Measurements from ENCODE around the gene STARD3.

Gene STARD3

GRCh38 chr17:39621523-39622379 lies 15.2 kb upstream of the STARD3 start:
- DNase-seq = peak; percentile 65 to 89 (median 68)

DNA sequence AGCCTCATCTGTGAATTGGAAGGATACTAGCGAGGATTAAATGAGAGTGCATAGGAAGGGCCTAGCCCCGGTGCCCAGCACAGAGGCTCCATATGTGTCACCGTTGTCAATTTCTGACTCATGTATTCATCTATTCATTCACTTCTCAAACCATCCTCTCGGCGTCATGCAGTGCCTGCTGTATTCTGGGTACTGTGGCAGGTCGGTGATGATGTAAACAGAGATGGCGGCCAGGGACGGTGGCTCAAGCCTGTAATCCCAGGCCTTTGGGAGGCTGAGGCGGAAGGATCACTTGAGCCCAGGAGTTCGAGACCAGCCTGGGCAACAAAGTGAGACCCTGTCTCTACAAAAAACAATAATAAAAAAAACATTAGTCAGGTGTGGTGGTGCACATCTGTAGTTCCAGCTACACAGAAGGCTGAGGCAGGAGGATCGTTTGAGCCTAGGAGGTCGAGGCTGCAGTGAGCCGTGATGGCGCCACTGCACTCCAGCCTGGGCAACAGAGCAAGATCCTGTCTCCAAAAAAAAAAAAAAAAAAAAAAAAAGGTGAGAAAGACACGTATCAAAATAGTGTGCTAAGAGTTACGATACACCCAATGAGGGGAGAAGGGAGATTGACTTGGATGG lies 14.5 kb upstream of the STARD3 start:
- DNase-seq = peak in 1 of 4 experiments; percentile 24

GRCh38 chr17:39623356-39623950 lies 13.5 kb upstream of the STARD3 start:
- peak; percentile 69 to 81 (median 72) for DNase-seq

GRCh38 chr17:39624313-39624712 lies 12.6 kb upstream of the STARD3 start:
- DNase-seq = no peak

DNA sequence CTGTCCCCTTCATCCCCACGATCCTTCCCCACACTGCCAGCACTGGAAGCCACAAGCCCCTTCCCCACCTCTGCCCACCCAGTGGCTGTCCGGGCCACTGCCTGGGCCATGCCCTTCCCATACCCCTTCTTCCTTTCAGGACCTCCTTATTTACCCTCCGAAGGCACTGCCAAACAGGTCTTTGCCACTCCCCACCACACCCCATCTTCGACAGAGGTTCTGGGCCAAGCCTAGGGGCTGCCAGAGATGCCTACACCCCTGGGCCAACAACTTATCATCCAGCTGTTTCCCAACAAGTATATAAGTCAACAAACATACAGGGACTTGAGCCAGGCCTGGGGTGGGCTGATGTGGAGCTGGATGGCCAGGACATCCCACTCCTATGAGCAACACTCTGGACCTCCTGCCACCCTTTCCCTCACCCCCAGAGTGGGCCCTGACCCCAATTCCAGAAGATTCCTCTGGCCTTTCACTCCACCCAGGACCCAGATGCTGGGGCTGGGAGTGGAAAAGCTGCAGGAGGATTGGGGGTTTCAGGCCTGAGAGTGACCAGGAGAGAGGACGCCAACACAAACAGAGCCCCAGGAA lies 11.7 kb upstream of the STARD3 start:
- DNase-seq = no peak

- DNase-seq = no peak
These were observed 10.5 kb upstream of the STARD3 start, which contains the start of gene PPP1R1B for GRCh38 chr17:39626171-39627046. Gene PPP1R1B, plus strand, starts transcription at chr17:39626952. Its CDS starts 441 bp downstream, at chr17:39627393.

- DNase-seq = no peak
These were observed 9.8 kb upstream of the STARD3 start for GRCh38 chr17:39627047-39627711.

DNA sequence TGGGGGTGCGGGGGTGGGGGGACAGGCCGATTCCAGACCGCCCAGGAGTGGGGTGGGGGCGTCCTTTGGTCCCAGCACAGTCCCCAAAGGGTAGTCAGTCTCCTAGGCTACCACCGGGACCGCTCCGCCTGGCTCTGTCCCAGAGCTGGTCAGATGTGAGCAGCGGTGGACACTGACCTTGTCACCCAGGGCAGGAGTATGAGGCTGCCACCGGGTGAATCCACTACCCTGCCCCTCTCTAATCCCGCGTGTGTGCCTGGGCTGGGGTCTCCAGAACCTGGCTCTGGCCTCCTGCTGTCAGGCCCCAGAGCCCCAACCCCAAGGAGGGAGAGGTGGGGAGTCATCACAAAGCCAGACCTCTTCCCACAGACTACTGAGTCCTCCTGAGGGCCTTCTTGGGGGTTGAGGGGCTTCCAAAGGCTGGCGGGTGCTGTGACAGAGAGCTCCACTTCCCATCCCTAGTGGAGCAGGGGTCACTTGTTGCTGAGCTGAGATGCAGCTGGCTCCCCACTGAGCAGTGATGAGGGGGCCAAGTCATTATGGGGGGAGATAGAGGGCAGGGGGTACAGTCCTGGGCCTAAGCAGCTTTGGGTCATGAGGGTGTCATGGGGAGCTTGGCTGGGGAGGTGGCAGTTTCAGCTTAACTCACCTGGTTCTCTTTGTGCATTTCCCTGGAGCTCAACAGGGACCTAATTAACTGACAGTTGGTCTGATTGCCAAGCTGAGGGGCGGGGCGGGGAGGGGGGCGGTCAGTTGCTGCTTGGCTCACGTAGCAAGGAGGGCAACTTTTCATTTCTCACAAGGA lies 9.0 kb upstream of the STARD3 start:
- DNase-seq = no peak

DNA sequence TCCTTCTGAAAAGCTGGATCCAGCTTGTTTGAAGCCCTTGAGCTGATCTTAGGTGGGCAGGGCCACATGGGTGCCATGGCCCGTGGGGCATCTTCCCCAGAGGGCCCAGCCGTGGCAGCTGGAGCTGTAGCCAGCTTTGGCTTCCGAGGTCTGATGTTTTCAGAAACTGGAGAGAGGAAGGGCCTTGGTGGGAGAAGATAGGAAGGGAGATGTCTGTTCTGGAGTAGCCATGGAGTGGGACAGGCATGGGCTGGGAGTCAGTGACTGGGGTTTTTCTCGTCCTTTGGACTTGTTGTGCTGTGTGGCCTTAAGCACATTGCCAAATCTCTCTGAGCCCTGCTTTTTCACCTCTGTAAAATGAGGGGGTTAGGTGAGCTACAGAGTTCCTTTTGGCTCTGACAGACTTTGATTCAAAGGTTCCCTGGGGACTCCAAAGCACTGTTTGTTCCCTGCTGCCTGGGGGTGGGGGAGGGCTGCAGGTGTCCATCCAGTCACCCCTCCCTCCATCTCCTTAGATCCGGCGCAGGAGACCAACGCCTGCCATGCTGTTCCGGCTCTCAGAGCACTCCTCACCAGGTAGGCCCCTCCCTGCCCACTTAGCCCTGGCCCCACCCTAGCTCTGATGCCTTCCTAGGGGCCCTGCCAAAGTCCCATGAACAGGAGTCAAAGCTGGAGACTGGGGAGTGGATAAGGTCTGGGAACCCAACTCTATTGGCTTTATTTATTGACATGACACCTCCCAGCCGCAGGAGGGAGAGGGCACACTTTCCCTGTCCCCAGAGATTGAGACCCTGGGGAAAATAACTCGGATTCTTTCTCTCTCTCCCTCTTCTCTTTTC lies 8.1 kb upstream of the STARD3 start:
- no peak for DNase-seq

GRCh38 chr17:39629494-39629880 lies 7.5 kb upstream of the STARD3 start:
- DNase-seq = no peak

GRCh38 chr17:39629898-39630297 lies 7.0 kb upstream of the STARD3 start:
- DNase-seq = no peak

DNA sequence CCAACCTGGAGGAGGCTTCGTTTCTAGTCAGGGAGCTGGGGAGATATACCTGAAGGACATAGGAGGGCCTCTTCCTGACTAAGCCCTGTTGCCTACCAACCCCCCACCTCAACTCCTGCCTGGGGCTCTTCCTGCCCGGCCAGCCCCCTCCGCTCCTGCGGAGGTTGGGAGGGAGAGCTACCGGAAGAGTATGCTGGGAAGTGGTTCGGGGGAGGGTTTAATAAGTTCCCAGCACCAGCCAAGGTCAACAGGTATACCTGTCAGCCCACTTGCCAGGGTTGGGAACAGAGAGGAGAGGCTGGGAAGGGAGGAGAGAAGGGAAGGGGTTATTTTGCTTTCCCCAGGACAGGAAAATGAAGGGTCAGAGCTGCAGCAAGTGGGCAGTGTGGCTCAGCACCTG lies 5.5 kb upstream of the STARD3 start:
- no peak for DNase-seq

DNA sequence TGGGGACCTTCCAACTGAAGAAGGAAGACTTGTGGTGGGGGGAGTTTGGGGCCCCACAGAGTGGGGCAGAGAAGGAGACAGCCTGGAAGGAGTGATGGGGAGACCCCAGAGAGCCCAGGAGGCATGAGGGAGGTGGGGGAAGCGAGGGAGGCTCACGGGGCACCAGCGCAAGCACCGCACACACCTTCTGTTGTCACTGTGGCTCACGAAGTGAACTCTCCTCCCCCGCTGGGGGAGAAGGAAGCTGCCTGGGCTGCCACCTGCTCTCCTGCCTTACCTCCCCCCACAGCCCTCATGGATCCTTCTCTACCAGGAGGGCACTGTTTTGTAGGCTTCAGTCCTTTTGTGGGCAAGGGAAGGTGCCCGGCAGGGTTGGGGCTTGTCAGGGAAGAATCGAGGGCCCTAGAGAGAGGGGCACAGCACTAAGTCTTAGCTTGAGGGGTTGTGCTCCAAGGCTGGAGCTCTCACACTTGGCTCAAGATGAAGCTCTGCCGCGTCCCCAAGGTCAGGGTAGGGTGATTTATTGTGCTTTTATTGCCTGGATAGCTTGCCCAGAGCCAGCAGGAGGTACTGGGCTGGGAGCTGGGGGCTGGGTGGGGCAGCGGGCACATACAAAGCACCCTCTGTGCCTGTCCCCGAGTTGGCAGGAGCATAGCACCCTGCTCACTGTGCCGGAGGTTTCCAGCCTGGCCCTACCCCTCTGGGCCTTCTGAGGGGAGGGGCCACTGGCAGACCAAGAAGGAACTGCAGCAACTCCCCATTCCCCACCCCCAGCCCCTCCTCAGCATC lies 4.6 kb upstream of the STARD3 start:
- no peak for DNase-seq

DNA sequence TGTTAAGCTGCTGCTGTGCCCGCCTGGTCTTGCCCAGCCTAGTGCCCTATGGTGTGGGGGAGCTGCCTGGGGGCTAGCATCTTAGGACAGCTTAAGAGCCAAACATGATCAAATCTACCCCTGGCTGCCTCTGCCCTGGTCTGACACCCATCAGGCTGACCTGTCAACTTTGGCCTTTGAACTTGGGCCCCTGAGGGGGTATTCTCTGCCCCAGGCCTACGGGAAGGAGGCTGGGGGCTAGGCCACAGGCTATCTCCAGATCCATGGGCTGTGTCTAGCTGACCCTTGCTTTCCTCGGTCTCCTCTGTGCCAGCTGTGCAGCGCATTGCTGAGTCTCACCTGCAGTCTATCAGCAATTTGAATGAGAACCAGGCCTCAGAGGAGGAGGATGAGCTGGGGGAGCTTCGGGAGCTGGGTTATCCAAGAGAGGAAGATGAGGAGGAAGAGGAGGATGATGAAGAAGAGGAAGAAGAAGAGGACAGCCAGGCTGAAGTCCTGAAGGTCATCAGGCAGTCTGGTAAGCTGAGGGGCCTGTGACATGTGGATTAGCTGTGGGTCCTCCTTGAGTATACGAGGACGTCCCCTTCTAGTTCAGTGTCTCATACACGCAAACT lies 3.3 kb upstream of the STARD3 start:
- DNase-seq = no peak

DNA sequence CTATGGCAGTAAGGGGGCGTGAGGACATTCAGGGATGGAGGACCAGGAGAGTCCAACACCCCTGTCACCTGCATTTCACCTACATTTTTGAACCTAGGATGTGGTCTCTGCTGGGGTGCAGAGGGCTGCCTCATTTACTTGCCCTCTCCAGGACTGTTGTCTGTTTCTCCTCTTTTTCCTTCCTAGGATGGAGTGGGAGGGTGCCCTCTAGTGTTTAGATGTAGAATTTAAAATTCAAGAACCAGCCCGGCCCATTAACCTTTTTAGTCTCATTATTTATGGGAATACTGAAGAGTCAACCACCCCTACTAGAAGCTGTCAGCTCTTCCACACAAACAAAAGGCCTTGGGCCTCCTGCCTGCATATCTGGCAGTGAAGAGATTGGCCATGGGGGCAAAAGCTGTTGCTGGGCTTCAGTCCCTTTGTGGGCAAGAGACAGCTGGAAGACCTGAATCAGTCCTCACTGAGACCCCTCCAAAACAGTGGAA lies 2.5 kb upstream of the STARD3 start:
- no peak for DNase-seq

DNA sequence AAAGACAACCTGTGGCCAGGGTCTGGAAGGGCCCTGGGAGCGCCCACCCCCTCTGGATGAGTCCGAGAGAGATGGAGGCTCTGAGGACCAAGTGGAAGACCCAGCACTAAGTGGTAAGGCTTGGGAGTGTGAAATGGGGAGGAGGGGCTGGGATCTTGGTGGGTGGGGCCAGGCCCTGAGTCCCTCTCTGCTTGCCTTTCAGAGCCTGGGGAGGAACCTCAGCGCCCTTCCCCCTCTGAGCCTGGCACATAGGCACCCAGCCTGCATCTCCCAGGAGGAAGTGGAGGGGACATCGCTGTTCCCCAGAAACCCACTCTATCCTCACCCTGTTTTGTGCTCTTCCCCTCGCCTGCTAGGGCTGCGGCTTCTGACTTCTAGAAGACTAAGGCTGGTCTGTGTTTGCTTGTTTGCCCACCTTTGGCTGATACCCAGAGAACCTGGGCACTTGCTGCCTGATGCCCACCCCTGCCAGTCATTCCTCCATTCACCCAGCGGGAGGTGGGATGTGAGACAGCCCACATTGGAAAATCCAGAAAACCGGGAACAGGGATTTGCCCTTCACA lies 1.2 kb upstream of the STARD3 start:
- no peak for DNase-seq

- DNase-seq = no peak
These were observed 387 bp upstream of the STARD3 start for GRCh38 chr17:39636587-39636926.

GRCh38 chr17:39638317-39638716 lies 1.4 kb downstream of the STARD3 start:
- no peak for DNase-seq
